A549 (cell line): ENCODE measurements around the gene NDUFC2. TPM values are rescaled to one million over a fixed set of nuclear protein-coding genes. Genes with fewer than 3 reads are reported as not detected.

Source experiments
- ATAC-seq, 2 experiments: fragments of 200-7000 bp in 1 of 2; fragments of >200 bp in 1 of 2; cut with Nextera tagmentation in 1 of 2; cut with Tn5 transposase in 1 of 2; 3 replicates each; pipeline versions ENCODE4 v1.8.0 to v1.9.1; 2018 to 2020; ENCODE audit warnings: mild to moderate bottlenecking in 1 of 2, moderate library complexity in 1 of 2
- CTCF ChIA-PET: fragments of 300-600 bp; sonication (Branson Sonifier 250); formaldehyde crosslinking; extraction: SDS; loops from one replicate; lab custom pipeline; 2021; ENCODE audit warnings: antibody characterized with exemption, inconsistent platforms; lab: Yijun Ruan, JAX
- POLR2A ChIA-PET: fragments of 350-600 bp; formaldehyde crosslinking; extraction: SDS; loops from one replicate; lab custom pipeline; 2021; ENCODE audit warnings: antibody characterized with exemption, inconsistent platforms; lab: Yijun Ruan, JAX
- DNase-seq, 2 experiments: peaks; one replicate each; pipeline versions ENCODE4 v3.0.0 to v3.0.0-alpha.2; 2011 to 2016; ENCODE audit warnings: low read depth in 1 of 2, low spot score in 1 of 2
- FAIRE-seq: peaks from 2 replicates; lab custom pipeline; 2011; peaks lifted over from hg19 to GRCh38; lab: Jason Lieb, UNC
- H3K27ac ChIP-seq, 2 experiments: fragments of >200 bp; sonication (Bioruptor Twin); formaldehyde crosslinking; 3 replicates each; pipeline ENCODE4 v1.5.1; 2016 to 2017
- H3K4me1 ChIP-seq: fragments of >200 bp; sonication (Bioruptor Twin); formaldehyde crosslinking; 3 replicates; pipeline ENCODE4 v1.6.1; 2016
- H3K4me2 ChIP-seq: fragments of >200 bp; sonication (Bioruptor Twin); formaldehyde crosslinking; 3 replicates; pipeline ENCODE4 v1.6.1; 2016
- H3K4me3 ChIP-seq: fragments of >200 bp; sonication (Bioruptor Twin); formaldehyde crosslinking; 3 replicates; pipeline ENCODE4 v1.5.1; 2016
- H3K9me3 ChIP-seq: fragments of >200 bp; sonication (Bioruptor Twin); formaldehyde crosslinking; 3 replicates; pipeline ENCODE4 v1.6.1; 2016
- ATOH8 ChIP-seq: fragments of 250-450 bp; sonication (Bioruptor Pico); IDR thresholded peaks from 2 replicates; pipeline ENCODE4 v1.5.0; 2020; ENCODE audit warnings: low read depth, mild to moderate bottlenecking, moderate library complexity
- CBX2 ChIP-seq: fragments of 200-600 bp; sonication (generic); IDR thresholded peaks from 2 replicates; pipeline ENCODE4 v1.6.1; 2016; ENCODE audit warnings: low read depth, mild to moderate bottlenecking, borderline replicate concordance
- CBX8 ChIP-seq: fragments of 200-600 bp; sonication (generic); IDR thresholded peaks from 2 replicates; pipeline ENCODE4 v1.6.1; 2016
- CEBPB ChIP-seq, 2 experiments: fragments of >200 bp in 1 of 2; sonication (Bioruptor Twin) in 1 of 2; formaldehyde crosslinking in 1 of 2; IDR thresholded peaks; 2 replicates each; pipeline ENCODE4 v1.6.1; 2012 to 2016
- E2F6 ChIP-seq: IDR thresholded peaks from 2 replicates; pipeline ENCODE4 v1.6.1; 2012; ENCODE audit warnings: low read depth, borderline replicate concordance
- EHF ChIP-seq: fragments of 250-450 bp; sonication (Bioruptor Pico); IDR thresholded peaks from 2 replicates; pipeline ENCODE4 v1.5.0; 2020; ENCODE audit warnings: mild to moderate bottlenecking
- EHMT2 ChIP-seq: fragments of 200-600 bp; sonication (generic); IDR thresholded peaks from 2 replicates; pipeline ENCODE4 v1.6.1; 2016; ENCODE audit warnings: antibody characterized with exemption, low read depth, mild to moderate bottlenecking, moderate library complexity
- HDAC2 ChIP-seq: fragments of 200-600 bp; sonication (generic); IDR thresholded peaks from 2 replicates; pipeline ENCODE4 v1.6.1; 2016
- HMGXB4 ChIP-seq: fragments of 250-450 bp; sonication (Bioruptor Pico); IDR thresholded peaks from 2 replicates; pipeline ENCODE4 v1.5.0; 2021; ENCODE audit warnings: mild to moderate bottlenecking, moderate library complexity, borderline replicate concordance
- HOXA7 ChIP-seq: fragments of 250-450 bp; sonication (Bioruptor Pico); IDR thresholded peaks from 2 replicates; pipeline ENCODE4 v1.5.0; 2020; ENCODE audit warnings: mild to moderate bottlenecking, moderate library complexity
- HOXB13 ChIP-seq: fragments of 250-450 bp; sonication (Bioruptor Pico); IDR thresholded peaks from 2 replicates; pipeline ENCODE4 v1.5.0; 2020; ENCODE audit warnings: low read depth, mild to moderate bottlenecking, moderate library complexity
- JUNB ChIP-seq: fragments of >200 bp; sonication (Bioruptor Twin); formaldehyde crosslinking; IDR thresholded peaks from 2 replicates; pipeline ENCODE4 v1.6.1; 2016
- MAX ChIP-seq: IDR thresholded peaks from 2 replicates; pipeline ENCODE4 v1.6.1; 2012
- MAZ ChIP-seq: fragments of 150-350 bp; IDR thresholded peaks from 2 replicates; pipeline ENCODE4 v1.6.1; 2014; ENCODE audit warnings: antibody characterized with exemption, low read depth, low read length, borderline replicate concordance
- NFE2L2 ChIP-seq: fragments of 150-350 bp; conservative IDR thresholded peaks from 2 replicates; pipeline ENCODE4 v1.6.1; 2014; ENCODE audit warnings: low read length
- RAD21 ChIP-seq, 2 experiments: fragments of >200 bp in 1 of 2; sonication (Bioruptor Twin) in 1 of 2; formaldehyde crosslinking in 1 of 2; IDR thresholded peaks in 1 of 2; conservative IDR thresholded peaks in 1 of 2; 2 replicates in 1 of 2; 3 replicates in 1 of 2; pipeline ENCODE4 v1.6.1; 2012 to 2018; ENCODE audit warnings: inconsistent platforms in 1 of 2
- RCOR1 ChIP-seq: fragments of 150-350 bp; IDR thresholded peaks from 2 replicates; pipeline ENCODE4 v1.6.1; 2014; ENCODE audit warnings: antibody characterized with exemption, low read length, low read depth
- TFCP2L1 ChIP-seq: fragments of 250-450 bp; sonication (Bioruptor Pico); IDR thresholded peaks from 2 replicates; pipeline ENCODE4 v1.5.0; 2021; ENCODE audit warnings: mild to moderate bottlenecking
- USF2 ChIP-seq: fragments of 450-650 bp; IDR thresholded peaks from 2 replicates; pipeline ENCODE4 v1.6.1; 2014; ENCODE audit warnings: antibody characterized with exemption
- ZFP36 ChIP-seq: fragments of 450-650 bp; IDR thresholded peaks from 2 replicates; pipeline ENCODE4 v1.6.1; 2014; ENCODE audit warnings: borderline replicate concordance; ENCODE audit not compliant: partially characterized antibody
- ZSCAN20 ChIP-seq: fragments of 250-450 bp; sonication (Bioruptor Pico); IDR thresholded peaks from 2 replicates; pipeline ENCODE4 v1.8.0; 2022; ENCODE audit warnings: mild to moderate bottlenecking, moderate library complexity
- WGBS: methylation state at CpG from one replicate; pipeline ENCODE4 v1.1.6; 2017; ENCODE audit errors: missing lambda C conversion rate; 5-methylcytosine and 5-hydroxymethylcytosine counted together
- polyA plus RNA-seq, 4 experiments: library from polyadenylated mRNA; depleted of rRNA in 3 of 4; stranded (reverse); fragments of >200 nt; fragmentation: RNase III in 1 of 4; extraction: RNeasy Plus Mini Kit Qiagen cat#74134 plus additional on column Dnase treatment in 1 of 4; gene quantifications; 2 replicates in 3 of 4; 3 replicates in 1 of 4; pipeline ENCODE4 v1.2.3, GENCODE V29; 2011 to 2017

The NDUFC2 gene
- polyA plus RNA-seq, 2 of the 4 experiments (the other 2 are of a cell fraction), result 148 to 277 TPM

GRCh38 chr11:78099666-78100065, 20.0 kb upstream of the NDUFC2 start:
- no peak for DNase-seq
- Histone ChIP-seq H3K4me1 (peaks cover 17% of the 10 kb centered on the region), H3K4me2 (no peak overlapping the region), H3K4me3 (no peak overlapping the region), H3K9me3 (no peaks in the 10 kb centered on the region), H3K27ac (no peak overlapping the region)
- no peak for ATAC-seq
- ChIA-PET CTCF (no interaction called here), POLR2A (no interaction called here)
- TF ChIP-seq MAZ (no peak), ATOH8 (CRISPR knock-in tag) (no peak), EHMT2 (no peak), ZFP36 (no peak), MAX (no peak), USF2 (no peak), RCOR1 (no peak), CBX2 (no peak), NFE2L2 (no peak), ZSCAN20 (CRISPR knock-in tag) (no peak), HOXA7 (CRISPR knock-in tag) (no peak), JUNB (no peak), HMGXB4 (CRISPR knock-in tag) (no peak), HOXB13 (no peak), CBX8 (no peak), TFCP2L1 (CRISPR knock-in tag) (no peak), RAD21 (conservative IDR thresholded peaks at IDR 0.05 in 1 of 2, IDR thresholded peaks at IDR 0.05 in 1 of 2) (no peak), E2F6 (no peak), EHF (CRISPR knock-in tag) (no peak)
- FAIRE-seq, result no peak
- 93% methylated on average over 4 of the region's 4 CpGs for WGBS

- TF ChIP-seq RAD21 (conservative IDR thresholded peaks at IDR 0.05 in 1 of 2, IDR thresholded peaks at IDR 0.05 in 1 of 2) (no peak), RCOR1 (no peak), HOXA7 (CRISPR knock-in tag) (no peak), HDAC2 (no peak), CEBPB (IDR thresholded peaks at IDR 0.05) (no peak)
- POLR2A ChIA-PET, result no interaction called here
- Histone ChIP-seq H3K27ac (no peak overlapping the region), H3K9me3 (no peaks in the 10 kb centered on the region), H3K4me3 (no peak overlapping the region), H3K4me1 (peaks cover 17% of the 10 kb centered on the region), H3K4me2 (no peak overlapping the region)
- DNase-seq (no peak), ATAC-seq (no peak), FAIRE-seq (no peak)
- CTCF ChIA-PET, result no interaction called here
- WGBS, result 90% methylated on average over 7 of the region's 7 CpGs
Measured at GRCh38 chr11:78097666-78098385, 18.2 kb upstream of the NDUFC2 start.
